ENCODE measurements around the gene DHX38.

Gene DHX38

GRCh38 chr16:72110662-72111615, 17.3 kb downstream of the DHX38 start:
- Histone ChIP-seq H3K79me2 (no peaks in the 10 kb centered on the region), H3K4me1 (no peaks in the 10 kb centered on the region), H3K9me3 (ENCODE audit: control insufficient read depth, low read length) (no peaks in the 10 kb centered on the region), H3K27me3 (ENCODE audit: control insufficient read depth, insufficient read depth, low read length) (no peaks in the 10 kb centered on the region), H2AFZ (no peak overlapping the region), H3K36me3 (ENCODE audit: control insufficient read depth, insufficient read depth, low read length) (no peaks in the 10 kb centered on the region), H3K4me3 (ENCODE audit: low read depth, low read length) (no peak overlapping the region), H3K27ac (no peak overlapping the region), H3K4me2 (ENCODE audit: low read length) (no peak overlapping the region), H3K9ac (no peak overlapping the region)
- TF ChIP-seq CTCF (IDR thresholded peaks at IDR 0.05), result no peak

DNA sequence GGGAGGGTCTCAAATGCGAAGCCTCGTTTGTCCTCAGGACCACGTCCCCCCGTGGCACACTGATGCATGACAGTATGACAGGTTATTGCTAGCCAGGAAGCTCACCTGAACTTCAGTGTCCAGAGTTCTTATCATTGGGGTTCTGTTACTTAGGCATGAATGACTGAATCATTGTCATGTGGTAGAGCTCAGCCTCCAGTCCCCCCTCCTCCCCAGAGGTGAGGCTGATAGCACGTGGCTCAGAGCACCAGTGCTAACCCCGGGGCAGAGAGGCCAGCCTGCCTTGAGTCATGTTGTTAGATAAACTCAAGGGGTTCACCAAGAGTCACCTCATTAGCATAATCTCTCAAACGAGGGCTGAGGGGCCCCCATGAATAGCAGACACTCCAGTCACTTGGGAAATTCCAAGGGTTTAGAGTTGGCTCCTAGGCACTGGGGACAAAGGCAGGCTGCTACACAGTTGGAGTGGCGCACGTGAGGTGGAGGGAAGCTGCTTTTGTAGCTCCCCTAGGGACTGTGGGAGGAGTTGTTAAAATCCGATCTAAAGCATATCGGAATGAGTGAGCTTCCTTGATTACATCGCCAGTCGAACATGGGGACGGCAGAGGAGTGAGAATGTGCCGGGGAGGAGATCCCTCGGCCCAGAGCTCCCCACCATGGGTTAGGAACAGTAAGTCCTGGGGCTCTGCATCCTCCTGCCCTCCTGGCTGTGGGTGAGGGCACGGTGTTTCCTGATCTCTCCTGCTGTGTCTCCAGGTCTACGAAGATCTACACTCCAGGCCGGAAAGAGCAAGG, 18.2 kb downstream of the DHX38 start:
- H3K36me3 ChIP-seq (ENCODE audit: control insufficient read depth, insufficient read depth, low read length), result no peaks in the 10 kb centered on the region
- H2AFZ ChIP-seq, result no peak overlapping the region

DNA sequence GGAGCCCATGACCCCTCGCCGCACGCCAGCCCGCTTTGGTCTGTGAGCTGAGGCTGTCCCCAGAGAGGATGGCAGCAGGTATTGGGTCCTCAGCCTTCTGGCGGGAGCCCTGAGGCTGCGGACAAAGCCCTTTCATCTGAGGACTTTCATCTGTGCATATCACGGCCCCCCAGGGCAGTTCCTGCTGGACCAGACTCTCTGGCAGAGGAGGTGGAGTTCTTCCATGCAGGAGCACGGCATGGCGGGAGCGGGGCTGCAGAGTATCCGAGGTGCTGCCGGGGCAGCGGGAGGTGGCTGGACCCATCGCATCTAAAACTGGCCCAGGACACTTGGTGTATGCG, 18.8 kb downstream of the DHX38 start:
- no peak overlapping the region for H2AFZ ChIP-seq
- no peak overlapping the region for H3K4me3 ChIP-seq (ENCODE audit: low read depth, low read length)
- H3K4me1 ChIP-seq, result no peaks in the 10 kb centered on the region
- H3K27me3 ChIP-seq (ENCODE audit: control insufficient read depth, insufficient read depth, low read length), result no peaks in the 10 kb centered on the region
- no peak for TF ChIP-seq CTCF (IDR thresholded peaks at IDR 0.05)
- no peak overlapping the region for H3K27ac ChIP-seq
- H3K9ac ChIP-seq, result no peak overlapping the region
- no peak overlapping the region for H3K4me2 ChIP-seq (ENCODE audit: low read length)
- H3K79me2 ChIP-seq, result no peaks in the 10 kb centered on the region
- no peaks in the 10 kb centered on the region for H3K36me3 ChIP-seq (ENCODE audit: control insufficient read depth, insufficient read depth, low read length)
- H3K9me3 ChIP-seq (ENCODE audit: control insufficient read depth, low read length), result no peaks in the 10 kb centered on the region

More for the DNA sequence above, 18.2 kb downstream of the DHX38 start:
- TF ChIP-seq CTCF (IDR thresholded peaks at IDR 0.05), result no peak
- Histone ChIP-seq H3K27me3 (ENCODE audit: control insufficient read depth, insufficient read depth, low read length) (no peaks in the 10 kb centered on the region), H3K9me3 (ENCODE audit: control insufficient read depth, low read length) (no peaks in the 10 kb centered on the region), H3K79me2 (no peaks in the 10 kb centered on the region), H3K4me3 (ENCODE audit: low read depth, low read length) (no peak overlapping the region), H3K27ac (no peak overlapping the region), H3K4me1 (no peaks in the 10 kb centered on the region), H3K4me2 (ENCODE audit: low read length) (no peak overlapping the region), H3K9ac (no peak overlapping the region)

DNA sequence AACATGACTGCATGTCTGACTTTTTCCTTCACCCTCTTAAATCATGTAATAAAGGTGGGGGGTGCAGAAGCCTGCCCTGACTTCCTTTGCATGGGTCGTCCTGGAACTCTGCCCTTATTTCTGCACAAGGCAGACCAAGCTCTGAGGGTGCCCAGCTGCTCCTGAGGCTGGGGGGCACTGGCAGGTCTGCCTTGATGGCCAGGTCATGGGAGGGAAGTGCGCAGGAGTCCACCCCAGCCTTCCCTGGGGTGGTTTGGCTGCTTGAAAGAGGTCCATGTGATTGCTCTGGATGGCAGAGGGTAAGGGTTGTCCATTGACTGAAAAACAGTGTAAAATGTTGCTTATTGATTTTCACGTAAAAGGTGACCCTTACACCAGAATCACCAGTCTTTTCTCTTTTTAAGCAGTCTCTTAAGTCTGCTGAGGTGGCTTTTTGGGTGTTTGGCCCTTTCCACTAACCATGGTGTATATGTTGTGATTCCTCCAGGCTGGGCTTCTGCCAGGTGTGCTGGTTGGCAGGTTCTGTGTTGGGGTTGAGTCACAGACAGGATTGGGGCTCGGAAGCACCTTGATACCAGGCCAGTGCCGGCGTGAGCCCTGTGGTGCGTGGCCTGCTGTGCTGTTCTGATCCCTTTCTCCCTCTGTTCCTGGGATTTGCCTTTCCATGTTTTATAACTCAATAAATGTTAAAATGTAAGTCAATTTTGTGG, 19.4 kb downstream of the DHX38 start:
- Histone ChIP-seq H3K36me3 (ENCODE audit: control insufficient read depth, insufficient read depth, low read length) (no peaks in the 10 kb centered on the region), H3K79me2 (no peaks in the 10 kb centered on the region), H3K4me3 (ENCODE audit: low read depth, low read length) (no peak overlapping the region), H2AFZ (no peak overlapping the region), H3K9ac (no peak overlapping the region), H3K27ac (no peak overlapping the region), H3K9me3 (ENCODE audit: control insufficient read depth, low read length) (no peaks in the 10 kb centered on the region), H3K27me3 (ENCODE audit: control insufficient read depth, insufficient read depth, low read length) (no peaks in the 10 kb centered on the region), H3K4me2 (ENCODE audit: low read length) (no peak overlapping the region), H3K4me1 (no peaks in the 10 kb centered on the region)
- TF ChIP-seq CTCF (IDR thresholded peaks at IDR 0.05), result no peak

All from parathyroid adenoma (tissue), 2 donors.